HG02610 (cell line): ENCODE measurements around the gene S100A5.
A peak's percentile ranks its signal among the peaks of the same experiment; 100 is the strongest.
"Not testable (repeated sequence)": the region's sequence is repeated elsewhere in the genome, so short reads cannot be mapped to it uniquely, and the experiment has no call there.

Source experiments
- ATAC-seq: cut with Tn5 transposase; IDR thresholded peaks from one replicate; pipeline ENCODE4 v1.9.1; 2021; ENCODE audit warnings: mild to moderate bottlenecking, moderate library complexity; ENCODE audit not compliant: unreplicated experiment

S100A5 gene

DNA sequence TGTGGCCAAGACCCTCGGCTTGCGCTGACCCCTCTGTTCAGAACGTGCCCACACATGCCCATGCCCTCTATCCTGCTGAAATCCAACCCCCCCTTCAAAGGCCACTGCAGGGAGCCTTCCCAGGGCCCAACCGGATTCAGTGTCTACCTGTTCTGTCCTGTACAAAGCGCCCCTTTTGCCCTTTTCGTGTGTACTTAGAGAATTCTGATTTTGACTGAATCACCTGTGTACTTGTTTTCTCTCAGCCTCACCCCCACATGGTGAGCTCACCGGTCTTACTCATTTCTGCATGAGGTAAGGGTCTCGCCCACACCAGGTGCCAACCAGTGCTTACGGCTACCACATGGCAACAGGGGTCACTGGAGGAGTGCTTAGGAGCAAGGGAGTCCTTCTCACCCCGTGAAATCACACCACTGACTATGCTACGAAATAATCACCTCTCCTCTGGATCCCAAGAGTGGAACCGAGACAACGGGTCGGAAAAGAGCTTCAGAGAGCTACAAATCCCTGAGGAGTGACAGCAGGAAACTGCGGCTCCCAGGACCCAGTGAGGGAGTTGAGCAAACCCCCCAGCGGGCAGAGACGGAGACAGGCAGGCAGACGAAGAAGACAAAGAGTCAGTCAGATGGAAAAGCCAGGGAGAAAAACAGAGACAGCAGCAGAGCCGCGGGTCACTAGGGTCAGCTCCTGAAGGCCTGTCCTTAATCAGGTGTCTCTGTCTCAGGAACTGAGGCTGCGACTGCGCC, 27.1 kb upstream of the S100A5 start:
- ATAC-seq, result no peak

DNA sequence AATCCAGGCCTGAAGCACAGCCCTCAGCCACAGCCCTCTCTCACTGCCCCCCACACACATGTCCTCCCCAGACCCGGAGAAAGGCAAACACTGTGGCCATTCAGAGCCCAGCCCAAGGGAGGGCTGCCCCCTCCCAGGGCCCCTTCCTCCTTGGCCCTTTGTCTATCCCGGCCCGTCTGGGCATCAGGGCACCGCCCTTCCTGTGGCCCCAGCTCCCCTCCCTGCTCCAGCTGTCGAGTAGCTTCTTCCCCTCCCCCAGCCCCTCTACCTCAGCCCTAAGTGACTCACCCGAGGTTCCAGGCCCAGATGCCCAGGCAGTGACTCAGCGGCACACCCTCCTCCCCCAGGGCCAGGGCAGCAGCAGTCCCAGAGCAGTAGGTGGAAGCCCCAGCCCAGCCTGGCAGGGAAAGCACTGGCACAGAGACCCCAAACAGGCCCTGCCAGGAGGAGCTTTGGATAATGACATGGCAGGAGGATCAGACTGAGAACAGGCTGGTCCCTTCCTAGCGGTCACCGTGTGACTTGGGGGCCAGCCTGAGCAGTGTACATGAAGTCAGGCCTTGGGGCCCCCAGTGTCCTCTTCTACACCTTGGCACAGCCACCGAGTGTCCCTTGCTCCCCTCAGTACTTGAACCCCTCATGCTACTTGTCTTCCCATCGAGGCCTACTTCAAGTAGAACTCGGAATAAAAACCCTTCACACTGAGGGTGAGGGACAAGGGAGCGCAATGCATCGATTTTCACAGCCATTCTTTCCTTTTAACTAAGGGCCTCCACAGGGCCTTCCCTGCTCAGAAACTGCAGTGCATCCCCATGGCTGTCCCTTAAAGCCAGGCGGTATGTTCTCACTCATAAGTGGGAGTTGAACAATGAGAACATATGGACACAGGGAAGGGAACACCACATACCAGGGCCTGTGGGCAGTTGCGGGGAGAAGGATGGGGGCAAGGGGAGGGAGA, 26.0 kb upstream of the S100A5 start:
- peak; percentile 32 for ATAC-seq

DNA sequence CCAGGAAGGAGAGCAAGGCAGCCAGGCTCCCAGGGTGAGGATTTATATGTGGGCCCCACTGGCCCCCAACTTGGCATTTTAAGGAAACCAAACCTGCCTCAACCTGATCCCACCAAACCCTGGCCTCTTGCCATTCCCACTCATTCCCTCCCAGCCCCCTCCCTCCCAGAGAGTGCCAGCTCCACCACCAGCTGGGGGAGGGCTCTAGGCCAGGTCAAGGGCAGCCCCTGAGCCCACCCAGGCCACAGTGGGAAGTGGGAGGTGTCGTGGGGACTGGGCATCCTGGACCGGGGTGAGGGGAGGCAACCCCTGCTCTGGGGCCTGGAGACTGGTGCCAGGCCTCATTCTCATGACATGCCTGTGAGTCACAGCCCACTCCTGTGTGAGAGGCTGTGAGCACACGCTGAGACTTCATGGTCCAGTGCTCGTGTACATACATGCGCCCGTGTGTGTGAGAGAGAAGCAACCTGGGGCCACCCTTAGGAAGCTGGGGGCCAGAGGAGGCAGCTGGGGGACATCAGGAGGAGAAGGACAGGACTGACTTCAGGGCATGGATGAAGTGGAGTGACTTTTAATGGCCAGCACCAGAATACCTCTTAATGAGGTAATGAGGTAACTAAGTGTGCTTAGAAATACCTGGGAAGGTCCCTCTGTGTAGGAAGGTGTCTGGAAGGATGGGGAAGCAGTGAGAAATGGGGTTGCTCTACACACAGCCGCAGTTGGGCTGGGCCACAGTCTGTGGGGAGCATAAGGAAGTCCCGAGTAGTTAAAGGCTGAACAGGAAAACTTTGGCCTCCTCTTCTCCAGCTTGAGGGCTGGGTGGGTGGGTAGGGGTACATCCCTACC, 25.0 kb upstream of the S100A5 start, which contains the start of gene S100A2:
Gene S100A2 (minus strand): TSS at position 316 of the 846 bp plus-strand sequence. CDS start 1,967 bp downstream, outside the sequence.
- ATAC-seq, result peak; percentile 58

DNA sequence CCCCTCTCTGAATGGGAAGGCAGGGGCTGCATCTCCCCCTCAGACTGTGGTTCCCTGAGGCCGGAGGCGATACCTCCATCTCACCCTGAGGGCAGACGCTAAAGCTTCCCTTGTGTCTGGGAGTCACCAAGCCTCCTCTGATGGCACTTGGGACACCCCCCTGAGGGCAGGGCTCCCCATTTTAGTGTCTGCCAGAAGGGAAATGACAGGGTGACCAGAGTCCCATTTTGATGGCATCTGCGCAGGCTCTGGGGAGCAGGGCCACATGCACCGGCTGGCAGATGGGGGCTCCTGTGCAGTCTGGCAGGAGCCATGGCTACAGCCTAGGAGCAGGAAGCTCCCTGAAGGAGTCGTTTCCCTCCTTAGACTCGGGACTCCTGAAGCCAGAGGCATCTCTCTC, 23.3 kb upstream of the S100A5 start:
- no peak for ATAC-seq

DNA sequence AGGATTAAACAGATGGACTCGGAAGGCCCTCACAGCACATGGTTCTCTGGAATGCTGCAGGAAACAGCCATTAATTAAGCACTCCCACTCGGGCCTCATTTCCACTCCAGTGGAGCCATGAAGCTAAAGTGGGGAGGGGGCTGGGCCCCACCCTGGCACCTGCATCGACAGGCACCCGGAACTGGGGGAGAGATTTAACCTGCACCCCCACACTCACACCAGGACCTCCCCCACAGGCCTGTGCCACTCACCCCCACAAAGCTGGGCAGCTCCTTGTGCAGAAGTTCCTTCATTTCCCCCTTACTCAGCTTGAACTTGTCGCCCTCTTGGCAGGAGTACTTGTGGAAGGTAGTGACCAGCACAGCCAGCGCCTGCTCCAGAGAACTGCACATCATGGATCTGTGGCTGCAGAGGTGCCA, 22.8 kb upstream of the S100A5 start:
- no peak for ATAC-seq

DNA sequence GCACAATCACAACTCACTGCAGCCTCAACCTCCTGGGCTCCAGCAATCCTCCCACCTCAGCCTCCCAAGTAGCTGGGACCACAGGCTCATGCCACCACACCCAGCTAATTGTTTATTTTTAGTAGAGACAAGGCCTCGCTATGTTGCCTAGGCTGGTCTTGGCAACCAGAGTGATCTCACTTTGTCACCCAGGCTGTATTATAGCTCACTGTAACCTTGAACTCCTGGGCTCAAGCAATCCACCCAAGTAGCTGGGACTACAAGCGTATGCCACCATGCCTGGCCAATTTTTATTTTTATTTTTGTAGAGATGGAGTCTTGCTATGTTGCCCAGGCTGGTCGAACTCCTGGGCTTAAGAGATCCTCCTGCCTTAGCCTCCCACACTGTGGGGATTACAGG, 21.3 kb upstream of the S100A5 start:
- not testable (repeated sequence) for ATAC-seq

DNA sequence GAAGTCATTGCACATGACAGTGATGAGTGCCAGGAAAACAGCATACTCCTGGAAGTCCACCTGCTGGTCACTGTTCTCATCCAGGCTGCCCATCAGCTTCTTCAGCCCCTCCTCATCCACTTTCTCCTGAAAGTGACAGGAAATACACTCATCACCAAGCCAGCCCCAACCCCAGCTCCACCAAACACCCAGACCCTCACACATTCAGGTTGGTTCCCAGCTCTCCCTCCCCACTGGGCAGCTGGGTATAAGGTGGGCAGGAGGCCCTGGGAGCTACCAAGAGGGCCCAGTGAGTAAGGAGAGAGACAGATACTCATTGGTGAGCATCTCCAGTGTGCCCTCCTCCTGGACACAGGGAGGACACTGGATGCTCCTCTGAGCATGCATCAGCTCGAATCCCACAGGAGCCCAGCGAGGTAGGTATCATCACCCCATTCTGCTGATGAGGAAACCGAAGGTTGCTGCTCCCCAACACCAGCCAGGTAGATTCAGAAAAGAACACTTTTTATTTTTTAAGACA, 20.8 kb upstream of the S100A5 start:
- no peak for ATAC-seq

DNA sequence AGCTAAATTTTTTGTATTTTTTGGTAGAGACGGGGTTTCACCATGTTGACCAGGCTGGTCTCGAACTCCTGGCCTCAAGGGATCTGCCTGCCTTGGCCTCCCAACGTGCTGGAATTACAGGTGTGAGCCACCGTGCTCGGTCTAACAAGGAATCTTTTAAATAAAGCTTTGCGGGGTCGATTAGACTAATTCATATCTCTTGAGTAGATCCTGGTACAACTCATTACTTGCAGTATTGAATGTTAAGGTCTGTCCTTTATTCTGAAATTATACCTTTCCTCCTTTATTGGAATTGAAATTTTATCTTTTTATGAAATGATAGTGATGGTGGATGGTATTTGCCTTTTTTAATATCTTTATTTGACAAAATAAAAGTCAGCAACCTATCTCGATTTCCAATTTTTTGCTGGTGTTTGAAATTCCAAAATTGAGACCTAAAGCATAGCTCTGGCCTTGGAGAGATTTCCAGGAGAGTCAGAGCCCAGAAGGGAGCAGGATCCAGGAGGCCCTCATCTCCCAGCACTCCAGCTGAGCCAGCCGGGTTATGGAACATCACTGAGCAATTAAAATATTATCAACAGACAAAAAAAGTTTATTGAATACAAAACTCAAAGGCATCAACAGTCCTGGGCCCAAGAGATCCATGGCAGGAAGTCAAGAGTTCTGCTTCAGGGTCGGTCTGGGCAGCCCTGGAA, 20.2 kb upstream of the S100A5 start:
- no peak for ATAC-seq

DNA sequence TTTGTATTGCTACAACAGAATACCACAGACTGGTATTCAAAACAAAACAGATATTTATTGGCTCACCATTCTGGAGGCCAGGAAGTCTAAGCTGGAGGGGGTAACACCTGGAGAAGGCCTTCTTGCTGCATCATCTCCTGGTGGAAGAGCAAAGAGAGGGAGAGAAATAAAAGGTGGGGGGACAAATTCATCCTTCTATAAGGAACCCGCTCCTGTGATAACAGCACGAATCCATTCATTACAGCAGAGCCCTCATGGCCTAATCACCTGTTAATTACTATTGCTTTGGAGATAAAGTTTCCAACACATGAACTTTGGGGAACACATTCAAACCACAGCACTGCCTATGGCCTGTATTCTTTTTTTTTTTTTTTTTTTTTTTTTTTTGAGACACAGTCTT, 19.5 kb upstream of the S100A5 start:
- ATAC-seq, result no peak

DNA sequence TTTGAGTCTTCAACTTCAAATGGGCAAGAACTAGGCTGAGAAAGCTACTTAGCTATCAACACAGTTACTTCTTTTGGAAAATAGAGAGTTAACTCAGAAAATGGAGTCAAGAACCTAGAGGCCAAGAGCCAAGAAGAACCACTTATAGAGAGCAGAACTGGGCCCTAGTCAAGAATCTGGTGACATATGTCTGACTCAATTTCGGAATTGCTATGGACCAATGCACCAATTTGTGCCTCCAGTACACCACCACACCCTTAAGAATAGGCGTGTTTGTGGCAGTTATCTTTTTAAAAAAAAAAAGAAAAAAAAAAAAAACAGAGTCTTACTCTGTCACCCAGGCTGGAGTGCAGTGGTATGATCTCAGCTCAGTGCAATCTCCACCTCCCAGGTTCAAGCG, 17.1 kb upstream of the S100A5 start:
- ATAC-seq, result no peak

DNA sequence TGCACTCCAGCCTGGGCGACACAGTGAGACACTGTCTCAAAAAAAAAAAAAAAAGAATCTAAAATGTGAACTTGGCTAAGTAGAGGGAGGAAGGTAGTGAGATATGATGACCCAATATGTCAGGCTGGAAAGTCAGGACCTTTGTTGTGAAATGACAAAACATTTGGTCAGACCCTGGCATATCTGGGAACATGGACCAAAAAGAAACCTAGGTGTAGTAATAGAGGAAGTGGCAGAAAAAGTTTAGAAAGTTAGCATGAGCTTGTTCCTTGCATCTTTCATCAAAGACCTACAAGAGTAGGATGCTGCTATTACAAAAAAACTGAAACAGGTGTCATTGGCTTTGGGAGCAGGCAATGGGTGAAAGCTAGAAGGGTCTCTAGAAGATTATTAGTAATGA, 15.6 kb upstream of the S100A5 start:
- ATAC-seq, result no peak

DNA sequence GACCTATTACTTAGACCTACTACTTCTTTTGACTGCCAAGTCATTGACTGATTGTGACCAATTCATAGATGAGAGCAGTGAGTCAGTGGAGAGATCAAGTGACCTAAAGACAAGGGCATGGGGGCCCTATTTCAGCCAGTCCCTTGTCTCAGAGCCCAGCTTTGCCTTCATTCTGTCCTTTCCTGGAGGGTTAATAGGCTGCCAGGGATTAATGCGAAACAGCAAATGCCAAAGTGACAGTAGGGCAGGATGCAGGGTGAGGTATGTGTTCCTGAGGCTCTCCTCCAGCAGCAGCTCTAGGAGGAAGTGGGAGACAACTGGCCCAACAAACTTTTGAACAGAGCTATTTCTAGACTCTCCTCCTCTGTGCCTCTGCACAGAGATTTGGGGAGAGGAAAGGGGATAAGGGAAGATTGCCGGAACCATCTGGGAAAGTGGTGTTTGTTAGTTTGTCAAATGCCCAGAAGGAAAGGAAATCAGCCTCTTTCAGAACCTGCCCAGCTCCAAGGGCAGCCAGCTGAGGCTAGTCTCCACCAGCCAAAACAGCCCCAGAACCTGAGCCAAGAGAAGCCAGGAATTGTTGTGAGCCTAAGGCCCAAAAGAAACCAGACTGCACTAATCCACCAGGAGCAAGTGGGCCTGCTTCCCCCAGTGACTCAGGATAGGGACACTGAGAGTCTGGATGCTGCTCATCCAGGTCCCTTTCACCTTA, 13.3 kb upstream of the S100A5 start:
- no peak for ATAC-seq

DNA sequence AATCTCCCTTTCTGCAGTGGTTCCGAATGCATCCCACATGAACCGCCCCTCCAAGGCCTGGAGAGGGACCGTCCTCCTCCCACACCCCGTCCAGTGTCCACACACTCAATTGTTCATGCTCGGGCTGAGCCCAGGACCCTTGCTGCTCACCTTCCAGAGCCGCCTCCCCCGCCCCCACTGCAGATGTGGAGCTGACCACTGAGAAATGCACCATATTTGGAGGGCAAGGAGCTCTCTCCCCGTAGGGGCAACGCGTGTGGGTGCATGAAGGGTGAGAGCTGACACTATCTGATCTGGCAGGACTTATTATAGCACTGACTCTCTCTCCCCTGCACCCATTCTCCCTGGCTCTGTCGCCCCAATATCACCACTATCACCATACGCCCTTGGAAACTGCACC, 12.4 kb upstream of the S100A5 start:
- no peak for ATAC-seq

DNA sequence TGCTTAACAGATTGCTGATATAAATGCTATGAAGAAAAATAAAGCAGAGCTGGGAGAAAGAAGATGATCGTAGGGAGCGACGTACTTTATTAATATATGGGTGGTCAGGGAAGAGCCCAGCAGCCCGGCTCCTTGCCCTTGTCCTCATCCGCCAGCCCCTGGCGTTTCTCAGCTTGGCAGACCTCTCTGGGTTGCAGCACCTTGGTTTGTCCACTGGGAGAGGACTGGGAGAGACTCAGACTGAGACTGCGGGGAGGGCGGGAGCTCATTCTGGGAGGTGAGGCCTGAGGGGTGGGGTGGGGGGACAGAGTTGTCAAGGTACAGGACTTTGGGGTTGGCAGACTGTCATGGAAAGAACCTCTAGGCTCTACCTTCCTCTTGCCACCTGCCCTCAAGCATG, 11.6 kb upstream of the S100A5 start:
- no peak for ATAC-seq

DNA sequence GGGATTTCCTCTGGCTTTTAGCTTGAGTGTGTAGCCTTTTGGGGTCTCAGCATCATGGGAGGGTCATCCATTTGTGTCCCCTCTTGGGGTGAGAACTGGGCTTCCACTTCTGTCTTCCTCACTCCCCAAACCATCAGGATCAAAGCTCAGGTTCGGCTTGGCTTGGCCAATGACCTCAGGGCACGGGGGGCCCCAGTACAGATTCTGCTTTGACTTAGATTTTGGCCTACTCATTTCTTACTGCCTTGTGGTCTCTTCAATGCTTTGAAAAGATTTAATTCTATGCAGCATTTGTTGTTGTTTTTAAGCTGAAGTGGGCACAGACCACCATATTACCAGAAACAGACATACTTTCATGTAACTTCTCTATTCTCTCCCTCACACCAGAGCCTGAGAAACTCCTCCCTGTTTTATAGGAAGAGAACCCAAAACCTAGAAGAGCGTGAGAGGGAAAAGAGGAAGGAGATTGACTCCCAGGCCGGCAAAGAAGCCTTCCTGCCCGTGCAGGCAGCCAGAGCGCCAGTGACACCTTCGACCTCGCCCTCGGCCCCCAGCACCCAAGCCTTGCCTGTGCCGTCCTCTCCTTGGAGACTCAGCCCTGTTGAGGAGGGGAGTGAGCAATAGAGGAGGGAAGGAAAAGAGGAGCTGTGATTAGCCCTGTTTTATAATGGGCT, 10.2 kb upstream of the S100A5 start:
- no peak for ATAC-seq

DNA sequence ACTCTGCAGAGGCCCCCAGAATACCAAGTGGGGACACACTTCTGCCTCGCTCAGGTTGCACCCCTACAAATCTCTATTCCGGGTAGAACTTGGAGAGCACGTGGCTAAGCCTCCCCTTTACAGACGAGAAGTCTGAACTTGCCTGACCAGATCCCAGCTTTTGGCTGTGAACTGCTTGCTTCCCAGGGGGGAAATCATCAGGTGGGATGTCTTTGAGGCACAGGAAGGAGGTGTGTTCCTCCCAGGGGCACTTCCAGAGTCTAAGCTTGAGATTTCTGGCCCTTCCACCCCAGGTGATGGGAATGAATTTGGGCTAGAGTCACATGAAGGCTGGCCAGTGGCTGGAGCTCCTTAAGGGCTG, 9.6 kb upstream of the S100A5 start:
- no peak for ATAC-seq

DNA sequence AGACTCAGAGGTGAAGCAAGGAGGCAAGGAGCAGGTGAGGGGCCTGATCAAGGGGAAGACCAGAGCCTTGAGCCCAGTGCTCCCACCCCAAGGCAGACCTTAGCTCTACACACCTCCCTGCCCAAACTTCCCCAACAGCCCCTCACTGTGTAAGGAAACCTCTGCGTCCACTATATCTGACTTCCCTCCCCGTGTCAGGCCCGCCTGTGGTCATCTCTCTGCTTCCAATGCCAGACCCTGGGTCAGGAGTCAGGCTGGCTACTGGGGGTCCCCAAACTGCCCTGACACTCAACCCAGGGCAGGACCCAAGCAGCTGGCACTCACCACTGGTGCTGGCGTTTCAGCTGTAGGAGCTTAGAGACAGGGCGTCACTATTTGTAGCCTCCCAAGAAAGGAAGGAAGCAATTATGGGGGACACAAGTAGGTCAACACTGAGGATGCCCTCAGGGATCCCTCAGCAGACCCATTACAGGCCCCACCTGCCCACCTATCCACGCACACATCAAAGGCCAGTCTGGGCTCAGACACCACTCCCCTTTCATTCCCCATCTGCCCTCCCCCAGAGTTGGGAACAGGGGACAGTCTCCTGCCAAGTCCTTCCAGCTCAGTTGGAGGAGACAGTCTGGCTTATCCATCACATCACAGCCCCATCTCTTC, 9.1 kb upstream of the S100A5 start:
- no peak for ATAC-seq
